NOMO-1 treated with dmso at 0.1 percent for 144 hours (cell line): ENCODE measurements around the gene DAPP1.
"Not testable (repeated sequence)": the region's sequence is repeated elsewhere in the genome, so short reads cannot be mapped to it uniquely, and the experiment has no call there.

Source experiments
- DNase-seq: peaks from one replicate; lab custom pipeline; 2025; ENCODE audit not compliant: unreplicated experiment; lab: John Stamatoyannopoulos, UW

DAPP1 gene

GRCh38 chr4:99822734-99823133 lies 6.1 kb downstream of the DAPP1 start:
- DNase-seq: no peak

GRCh38 chr4:99824070-99824599 lies 7.5 kb downstream of the DAPP1 start:
- no peak for DNase-seq

- no peak for DNase-seq
Observed at GRCh38 chr4:99825272-99825671, 8.6 kb downstream of the DAPP1 start.

GRCh38 chr4:99826016-99826415 lies 9.4 kb downstream of the DAPP1 start:
- no peak for DNase-seq

GRCh38 chr4:99827454-99827853 lies 10.8 kb downstream of the DAPP1 start:
- DNase-seq: no peak

GRCh38 chr4:99827857-99828256 lies 11.2 kb downstream of the DAPP1 start:
- DNase-seq: no peak

GRCh38 chr4:99828477-99828876 lies 11.8 kb downstream of the DAPP1 start:
- DNase-seq: no peak

GRCh38 chr4:99830051-99830450 lies 13.4 kb downstream of the DAPP1 start:
- DNase-seq: not testable (repeated sequence)

GRCh38 chr4:99832321-99832720 lies 15.7 kb downstream of the DAPP1 start:
- no peak for DNase-seq

- no peak for DNase-seq
Observed at GRCh38 chr4:99832758-99833157, 16.1 kb downstream of the DAPP1 start.

- DNase-seq: no peak
Observed at GRCh38 chr4:99833756-99834155, 17.1 kb downstream of the DAPP1 start.

GRCh38 chr4:99834569-99834968 lies 17.9 kb downstream of the DAPP1 start:
- no peak for DNase-seq

- no peak for DNase-seq
Observed at GRCh38 chr4:99835942-99836341, 19.3 kb downstream of the DAPP1 start.

GRCh38 chr4:99838927-99839326 lies 22.3 kb downstream of the DAPP1 start:
- DNase-seq: no peak

GRCh38 chr4:99841129-99841528 lies 24.5 kb downstream of the DAPP1 start:
- DNase-seq: no peak

- no peak for DNase-seq
Observed at GRCh38 chr4:99843413-99843812, 26.8 kb downstream of the DAPP1 start.

GRCh38 chr4:99844048-99844447 lies 27.4 kb downstream of the DAPP1 start:
- no peak for DNase-seq

GRCh38 chr4:99845179-99845578 lies 28.6 kb downstream of the DAPP1 start:
- DNase-seq: no peak

- DNase-seq: peak; percentile 22
Observed at GRCh38 chr4:99845708-99846469, 29.3 kb downstream of the DAPP1 start.

- no peak for DNase-seq
Observed at GRCh38 chr4:99846891-99847290, 30.3 kb downstream of the DAPP1 start.

- DNase-seq: peak; percentile 74
Observed at GRCh38 chr4:99847362-99847976, 30.8 kb downstream of the DAPP1 start.

- DNase-seq: no peak
Observed at GRCh38 chr4:99848591-99849001, 32.0 kb downstream of the DAPP1 start.
